Measurements from ENCODE around the gene HCN4. TPM values are rescaled to one million over a fixed set of nuclear protein-coding genes. Genes with fewer than 3 reads are reported as not detected.

HCN4 gene
- total RNA-seq, 2 experiments from 2014 or later, result not detected

DNA sequence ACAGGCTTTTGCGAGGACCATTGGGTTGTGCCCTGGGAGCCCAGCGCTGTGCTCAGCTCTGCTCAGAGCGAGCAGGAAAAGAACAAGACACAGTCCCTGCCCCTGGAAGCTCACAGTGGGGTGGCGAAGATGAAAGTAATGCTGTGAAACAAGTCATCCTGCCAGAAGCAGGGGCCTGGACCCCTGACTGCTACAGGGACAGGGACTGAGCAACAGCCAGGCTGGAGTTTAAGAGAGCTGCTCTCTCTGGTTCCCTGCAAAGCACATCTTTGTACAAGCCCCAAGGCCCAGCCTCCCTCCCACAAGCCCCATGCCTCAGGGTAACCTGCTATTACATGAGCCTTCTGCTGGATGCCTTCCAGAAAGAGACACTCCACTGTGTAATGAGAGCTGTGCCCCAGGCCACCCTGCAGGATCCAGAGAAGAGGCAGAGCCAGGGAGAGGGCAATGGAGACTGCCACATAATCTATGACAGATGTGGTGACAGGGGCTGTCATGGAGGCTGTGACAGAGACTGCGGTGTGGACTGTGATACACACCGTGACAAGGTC is 7.1 kb upstream of the HCN4 start:
- Mint-ChIP-seq H3K27ac (no peak overlapping the region), H3K4me1 (ENCODE audit: low read depth) (no peaks in the 10 kb centered on the region), H3K4me3 (no peak overlapping the region), H3K27me3 (peaks cover 24% of the 10 kb centered on the region), H3K36me3 (ENCODE audit: low read depth) (no peaks in the 10 kb centered on the region), H3K9me3 (peaks cover 6% of the 10 kb centered on the region)
- DNase-seq (no peak), ATAC-seq (ENCODE audit: poor library complexity) (no peak)
- intact Hi-C loops (cut with DNase I, micrococcal nuclease), result no loop called here
- H3K27ac ChIP-seq (ENCODE audit: low read depth in 1 of 2, low read length in 2 of 2), result no peak overlapping the region
- ChIA-PET POLR2A (no interaction called here), CTCF (no interaction called here)
- H3K27me3 ChIP-seq (ENCODE audit: control insufficient read depth in 1 of 2, insufficient read depth in 2 of 2, low read length in 2 of 2), result peaks cover 11 to 16% of the 10 kb centered on the region in 2 experiments
- peaks cover 0 to 12% of the 10 kb centered on the region in 2 experiments for H3K9me3 ChIP-seq (ENCODE audit: control insufficient read depth in 1 of 2, insufficient read depth in 1 of 2, low read length in 2 of 2)
- H3K36me3 ChIP-seq (ENCODE audit: insufficient read depth, low read length), result no peaks in the 10 kb centered on the region
- TF ChIP-seq, protein P1, sequence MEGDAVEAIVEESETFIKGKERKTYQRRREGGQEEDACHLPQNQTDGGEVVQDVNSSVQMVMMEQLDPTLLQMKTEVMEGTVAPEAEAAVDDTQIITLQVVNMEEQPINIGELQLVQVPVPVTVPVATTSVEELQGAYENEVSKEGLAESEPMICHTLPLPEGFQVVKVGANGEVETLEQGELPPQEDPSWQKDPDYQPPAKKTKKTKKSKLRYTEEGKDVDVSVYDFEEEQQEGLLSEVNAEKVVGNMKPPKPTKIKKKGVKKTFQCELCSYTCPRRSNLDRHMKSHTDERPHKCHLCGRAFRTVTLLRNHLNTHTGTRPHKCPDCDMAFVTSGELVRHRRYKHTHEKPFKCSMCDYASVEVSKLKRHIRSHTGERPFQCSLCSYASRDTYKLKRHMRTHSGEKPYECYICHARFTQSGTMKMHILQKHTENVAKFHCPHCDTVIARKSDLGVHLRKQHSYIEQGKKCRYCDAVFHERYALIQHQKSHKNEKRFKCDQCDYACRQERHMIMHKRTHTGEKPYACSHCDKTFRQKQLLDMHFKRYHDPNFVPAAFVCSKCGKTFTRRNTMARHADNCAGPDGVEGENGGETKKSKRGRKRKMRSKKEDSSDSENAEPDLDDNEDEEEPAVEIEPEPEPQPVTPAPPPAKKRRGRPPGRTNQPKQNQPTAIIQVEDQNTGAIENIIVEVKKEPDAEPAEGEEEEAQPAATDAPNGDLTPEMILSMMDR (IDR thresholded peaks at IDR 0.05), result no peak
- no peaks in the 10 kb centered on the region for H3K4me1 ChIP-seq (ENCODE audit: insufficient read depth, low read length)
- H3K4me3 ChIP-seq (ENCODE audit: low read length), result no peak overlapping the region

DNA sequence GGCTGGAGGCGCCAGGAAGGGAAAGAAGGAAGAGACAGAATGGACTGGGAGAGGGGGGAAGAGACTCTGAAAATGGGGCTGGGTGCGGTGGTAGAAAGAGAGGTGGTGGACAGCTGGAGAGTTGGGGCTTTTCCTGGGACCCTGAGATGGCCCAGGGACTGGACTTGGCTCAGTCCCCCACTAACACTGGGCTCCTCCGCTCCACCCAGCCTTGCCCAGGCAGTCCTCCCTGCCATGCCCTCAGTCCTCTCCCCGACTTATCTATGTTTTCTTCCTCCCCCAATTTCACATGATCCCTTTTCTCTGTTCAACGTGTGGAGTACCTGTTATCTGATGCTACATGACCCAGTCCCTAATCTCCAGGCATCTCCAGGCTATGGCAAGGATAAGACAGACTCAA is 6.3 kb upstream of the HCN4 start:
- no peak for DNase-seq
- Mint-ChIP-seq H3K27me3 (peaks cover 26% of the 10 kb centered on the region), H3K27ac (no peak overlapping the region), H3K4me3 (no peak overlapping the region), H3K4me1 (ENCODE audit: low read depth) (no peaks in the 10 kb centered on the region), H3K36me3 (ENCODE audit: low read depth) (no peaks in the 10 kb centered on the region), H3K9me3 (no peaks in the 10 kb centered on the region)
- no peak for ATAC-seq (ENCODE audit: poor library complexity)
- TF ChIP-seq, protein P1 (IDR thresholded peaks at IDR 0.05), result no peak
- peaks cover 0 to 15% of the 10 kb centered on the region in 2 experiments for H3K9me3 ChIP-seq (ENCODE audit: control insufficient read depth in 1 of 2, insufficient read depth in 1 of 2, low read length in 2 of 2)
- no peak overlapping the region for H3K27ac ChIP-seq (ENCODE audit: low read depth in 1 of 2, low read length in 2 of 2)
- peaks cover 16 to 19% of the 10 kb centered on the region in 2 experiments for H3K27me3 ChIP-seq (ENCODE audit: control insufficient read depth in 1 of 2, insufficient read depth in 2 of 2, low read length in 2 of 2)
- ChIA-PET CTCF (no interaction called here), POLR2A (no interaction called here)
- no peaks in the 10 kb centered on the region for H3K4me1 ChIP-seq (ENCODE audit: insufficient read depth, low read length)
- intact Hi-C loops (cut with DNase I, micrococcal nuclease), result no loop called here
- H3K36me3 ChIP-seq (ENCODE audit: insufficient read depth, low read length), result no peaks in the 10 kb centered on the region
- H3K4me3 ChIP-seq (ENCODE audit: low read length), result no peak overlapping the region

DNA sequence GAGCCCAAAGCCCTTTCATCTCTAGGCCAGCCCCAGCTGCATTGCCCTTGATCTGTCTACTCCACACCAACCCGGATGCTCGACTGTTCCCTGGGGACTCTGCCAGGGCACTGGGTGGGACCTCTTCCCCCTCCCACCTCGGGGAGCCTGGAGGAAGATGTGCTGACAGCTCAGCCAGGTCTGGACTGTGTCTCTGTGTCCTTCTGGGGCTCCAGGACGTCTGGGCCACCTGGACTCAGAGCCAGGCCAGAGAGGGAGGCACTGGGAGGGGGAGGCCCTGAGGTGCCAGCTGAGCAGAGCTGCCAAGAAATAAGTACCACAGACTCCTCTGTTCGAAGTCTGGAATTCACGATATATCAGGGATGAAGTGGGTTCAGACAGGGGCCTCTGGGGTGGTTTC is 5.8 kb upstream of the HCN4 start:
- ChIA-PET POLR2A (no interaction called here), CTCF (no interaction called here)
- H3K4me3 Mint-ChIP-seq, result no peak overlapping the region
- ATAC-seq (ENCODE audit: poor library complexity) (no peak), DNase-seq (no peak)
- Histone ChIP-seq H3K36me3 (ENCODE audit: insufficient read depth, low read length) (no peaks in the 10 kb centered on the region), H3K27me3 (ENCODE audit: control insufficient read depth in 1 of 2, insufficient read depth in 2 of 2, low read length in 2 of 2) (peaks cover 16 to 23% of the 10 kb centered on the region in 2 experiments), H3K4me1 (ENCODE audit: insufficient read depth, low read length) (no peaks in the 10 kb centered on the region), H3K4me3 (ENCODE audit: low read length) (no peak overlapping the region), H3K27ac (ENCODE audit: low read depth in 1 of 2, low read length in 2 of 2) (no peak overlapping the region), H3K9me3 (ENCODE audit: control insufficient read depth in 1 of 2, insufficient read depth in 1 of 2, low read length in 2 of 2) (peaks cover 0 to 14% of the 10 kb centered on the region in 2 experiments)
- no peak overlapping the region for H3K27ac Mint-ChIP-seq
- intact Hi-C loops (cut with DNase I, micrococcal nuclease), result no loop called here
- no peaks in the 10 kb centered on the region for H3K4me1 Mint-ChIP-seq (ENCODE audit: low read depth)
- TF ChIP-seq, protein P1 (IDR thresholded peaks at IDR 0.05), result no peak
- H3K36me3 Mint-ChIP-seq (ENCODE audit: low read depth), result no peaks in the 10 kb centered on the region
- peaks cover 26% of the 10 kb centered on the region for H3K27me3 Mint-ChIP-seq
- no peaks in the 10 kb centered on the region for H3K9me3 Mint-ChIP-seq
